Stimulated activated CD8-positive, alpha-beta memory T cell treated with anti-CD3 and anti-CD28 coated beads, Interleukin-2, amount 100 ng/mL, for 1 hour (primary cell): ENCODE measurements around the gene SRD5A1.

ENCODE experiments used
- DNase-seq, 2 donors: peaks; one replicate each; pipeline ENCODE4 v3.0.0-alpha.2; 2020; ENCODE audit warnings: low read depth in 2 of 2

Gene SRD5A1

GRCh38 chr5:6684075-6684474 is 50.8 kb downstream of the SRD5A1 start:
- no peak for DNase-seq

DNA sequence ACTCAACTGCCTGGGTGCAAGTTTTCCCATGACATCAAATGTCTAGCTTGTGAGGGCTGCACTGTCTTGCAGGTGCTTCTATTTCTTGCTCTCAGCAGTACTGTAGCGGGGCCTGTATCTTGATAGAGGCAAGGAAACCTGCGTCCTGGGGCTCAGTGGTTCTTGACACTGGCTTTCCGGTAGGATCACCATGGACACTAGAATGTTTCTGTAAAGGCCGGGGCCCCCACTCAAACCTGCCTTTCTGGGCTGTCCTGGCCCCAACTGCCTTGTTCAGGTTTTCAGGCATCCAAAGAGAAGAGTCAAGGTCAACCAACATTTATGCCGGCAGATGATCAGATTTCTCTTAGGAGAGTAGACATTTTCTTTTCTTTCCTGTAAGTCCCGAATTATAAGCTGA is 53.3 kb downstream of the SRD5A1 start:
- no peak for DNase-seq

- DNase-seq = no peak
These were observed 53.7 kb downstream of the SRD5A1 start for GRCh38 chr5:6686915-6687409.

- DNase-seq = no peak
These were observed 54.3 kb downstream of the SRD5A1 start for GRCh38 chr5:6687505-6687904.

DNA sequence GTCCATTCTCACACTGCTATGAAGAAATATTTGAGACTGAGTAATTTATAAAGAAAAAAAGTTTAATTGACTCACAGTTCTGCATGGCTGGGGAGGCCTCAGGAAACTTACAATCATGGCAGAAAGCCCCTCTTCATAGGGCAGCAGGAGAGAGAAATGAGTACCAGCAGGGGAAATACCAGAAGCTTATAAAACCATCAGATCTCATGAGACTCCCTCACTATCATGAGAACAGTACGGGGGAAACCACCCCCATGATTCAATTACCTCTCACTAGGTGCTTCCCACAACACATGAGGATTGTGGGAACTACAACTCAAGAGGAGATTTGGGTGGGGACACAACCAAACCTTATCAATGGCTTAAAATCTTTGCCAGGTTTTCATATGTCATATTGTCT is 59.7 kb downstream of the SRD5A1 start:
- no peak for DNase-seq

DNA sequence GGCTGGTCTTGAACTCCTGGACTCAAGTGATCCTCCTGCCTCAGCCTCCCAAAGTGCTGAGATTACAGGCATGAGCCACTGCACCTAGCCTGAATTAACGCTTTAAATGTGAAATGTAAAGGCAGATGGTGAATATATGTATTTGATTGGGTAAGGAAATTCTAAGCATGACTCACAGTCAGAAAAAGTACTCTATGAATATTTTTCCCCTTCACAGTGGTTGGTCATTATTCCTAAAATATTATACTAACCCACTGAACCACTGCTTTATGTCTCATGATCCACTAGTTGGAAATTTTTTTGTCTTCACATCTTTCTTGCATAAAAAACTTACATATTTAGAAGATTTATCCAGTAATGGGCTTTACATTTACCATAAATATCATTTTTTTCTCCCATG is 65.5 kb downstream of the SRD5A1 start:
- DNase-seq = no peak

- no peak for DNase-seq
These were observed 66.1 kb downstream of the SRD5A1 start for GRCh38 chr5:6699357-6699756.

GRCh38 chr5:6700074-6700684 is 66.9 kb downstream of the SRD5A1 start:
- DNase-seq = no peak

DNA sequence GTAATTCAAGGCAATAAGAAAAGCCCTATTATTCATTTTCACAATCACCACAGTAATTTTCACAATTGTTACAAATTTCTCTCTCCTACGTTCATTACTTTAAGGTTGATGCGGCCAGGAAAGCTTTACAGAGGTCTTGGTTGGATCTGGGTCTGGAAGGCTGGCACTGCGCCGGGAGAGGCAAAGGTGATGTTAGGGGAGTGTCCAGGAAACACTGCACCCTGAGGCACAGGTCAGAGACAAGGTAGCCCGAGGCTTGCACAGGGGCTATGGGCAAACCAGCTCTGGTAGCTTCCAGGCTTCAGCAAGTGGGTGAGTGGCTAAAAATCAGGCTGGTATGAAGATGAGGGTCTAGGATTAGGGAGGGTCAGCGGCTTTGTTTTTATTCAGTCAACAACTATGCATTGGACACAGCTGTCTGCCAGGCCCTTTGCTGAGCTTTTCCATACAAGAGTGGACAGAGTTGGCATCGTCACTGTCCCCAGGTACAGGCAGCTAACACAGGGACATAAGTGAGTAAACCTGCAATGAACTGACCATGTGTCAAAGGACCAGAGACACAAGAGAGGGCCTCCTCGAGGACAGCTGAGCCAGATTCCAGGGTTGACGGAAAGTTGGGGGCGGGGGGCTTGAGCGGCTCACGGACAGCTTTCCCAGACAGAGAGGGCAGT is 67.6 kb downstream of the SRD5A1 start:
- DNase-seq = no peak

DNA sequence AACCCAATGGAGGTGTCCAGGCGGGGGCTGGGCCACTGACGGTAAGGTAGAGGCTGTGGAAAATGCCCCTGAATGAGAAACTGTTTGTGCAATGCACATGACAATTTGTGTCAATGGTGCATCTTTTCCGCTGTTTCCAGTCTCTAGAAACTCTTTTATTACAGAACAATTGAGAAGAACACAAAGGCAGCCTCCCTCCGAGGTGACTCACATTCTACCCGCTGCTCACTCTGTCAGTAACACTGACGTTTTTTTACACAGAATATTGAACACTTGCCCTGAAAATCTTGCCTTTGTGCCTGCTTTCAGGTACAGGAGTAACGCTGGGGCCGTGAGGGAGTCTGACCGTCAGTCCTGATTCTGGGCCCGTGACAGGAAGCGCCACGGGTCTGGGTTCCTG is 68.3 kb downstream of the SRD5A1 start:
- DNase-seq = no peak

DNA sequence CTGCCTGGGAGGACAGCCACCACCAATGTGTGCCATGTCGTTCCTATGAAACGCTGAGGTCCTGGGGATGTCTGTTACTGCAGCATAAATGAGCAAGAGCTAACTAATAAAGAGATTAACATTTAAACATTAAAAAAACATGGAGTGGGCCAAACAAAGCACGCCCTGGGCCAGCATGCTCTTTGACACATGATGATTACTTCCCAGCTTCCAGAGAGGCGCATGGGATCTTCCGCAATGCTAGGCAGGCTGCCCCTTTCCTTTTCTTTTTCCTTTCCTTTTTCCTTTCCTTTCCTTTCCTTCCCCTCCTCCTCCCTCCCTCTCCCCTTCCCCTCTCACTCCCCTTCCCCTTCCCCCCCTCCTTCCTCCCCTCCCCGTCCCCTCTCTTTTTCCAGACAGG is 69.4 kb downstream of the SRD5A1 start:
- DNase-seq = no peak

GRCh38 chr5:6703806-6704205 is 70.6 kb downstream of the SRD5A1 start:
- DNase-seq = no peak

- no peak for DNase-seq
These were observed 71.2 kb downstream of the SRD5A1 start for GRCh38 chr5:6704361-6704851.

- DNase-seq = no peak
These were observed 71.8 kb downstream of the SRD5A1 start for GRCh38 chr5:6705088-6705487.

DNA sequence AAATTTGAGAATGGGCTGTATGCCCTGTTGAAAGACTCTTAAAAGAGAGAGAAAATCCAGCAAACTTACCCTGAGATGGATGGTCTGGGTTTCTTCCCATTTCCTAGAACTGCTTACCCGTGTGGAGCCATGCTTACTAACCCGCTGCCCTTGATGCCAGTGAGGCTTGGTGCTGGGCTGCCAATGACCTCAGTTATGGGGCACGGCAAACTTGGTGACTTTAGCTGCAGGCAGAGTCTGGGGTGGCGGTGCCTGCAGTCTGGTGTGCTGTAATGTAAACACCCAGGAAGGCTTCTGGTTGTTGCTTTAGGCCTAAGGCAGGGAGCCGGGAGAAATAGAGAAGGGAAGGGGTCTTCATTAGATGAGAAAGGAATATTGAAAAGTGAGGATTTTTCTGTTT is 72.7 kb downstream of the SRD5A1 start:
- DNase-seq = no peak

DNA sequence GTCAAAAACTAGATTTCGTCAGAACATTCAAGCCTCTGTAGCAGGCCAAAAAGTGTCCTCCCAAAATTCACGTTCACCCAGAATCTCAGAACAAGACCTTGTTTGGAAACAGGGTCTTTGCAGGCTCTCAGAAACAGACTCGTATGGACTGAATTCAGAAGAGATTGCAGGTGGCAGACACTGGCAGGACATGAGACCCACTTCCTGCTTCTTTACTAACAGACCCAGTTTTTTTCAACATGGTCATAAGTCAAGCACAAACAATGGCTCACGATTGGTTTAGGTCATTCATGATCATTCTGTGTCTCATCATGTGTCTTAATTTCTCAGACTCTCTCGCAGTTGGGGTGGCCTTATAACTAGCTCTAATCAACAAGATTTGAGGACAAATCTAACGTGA is 74.6 kb downstream of the SRD5A1 start:
- no peak for DNase-seq

GRCh38 chr5:6708814-6709213 is 75.6 kb downstream of the SRD5A1 start:
- DNase-seq = no peak

GRCh38 chr5:6710070-6710469 is 76.8 kb downstream of the SRD5A1 start:
- DNase-seq = no peak

DNA sequence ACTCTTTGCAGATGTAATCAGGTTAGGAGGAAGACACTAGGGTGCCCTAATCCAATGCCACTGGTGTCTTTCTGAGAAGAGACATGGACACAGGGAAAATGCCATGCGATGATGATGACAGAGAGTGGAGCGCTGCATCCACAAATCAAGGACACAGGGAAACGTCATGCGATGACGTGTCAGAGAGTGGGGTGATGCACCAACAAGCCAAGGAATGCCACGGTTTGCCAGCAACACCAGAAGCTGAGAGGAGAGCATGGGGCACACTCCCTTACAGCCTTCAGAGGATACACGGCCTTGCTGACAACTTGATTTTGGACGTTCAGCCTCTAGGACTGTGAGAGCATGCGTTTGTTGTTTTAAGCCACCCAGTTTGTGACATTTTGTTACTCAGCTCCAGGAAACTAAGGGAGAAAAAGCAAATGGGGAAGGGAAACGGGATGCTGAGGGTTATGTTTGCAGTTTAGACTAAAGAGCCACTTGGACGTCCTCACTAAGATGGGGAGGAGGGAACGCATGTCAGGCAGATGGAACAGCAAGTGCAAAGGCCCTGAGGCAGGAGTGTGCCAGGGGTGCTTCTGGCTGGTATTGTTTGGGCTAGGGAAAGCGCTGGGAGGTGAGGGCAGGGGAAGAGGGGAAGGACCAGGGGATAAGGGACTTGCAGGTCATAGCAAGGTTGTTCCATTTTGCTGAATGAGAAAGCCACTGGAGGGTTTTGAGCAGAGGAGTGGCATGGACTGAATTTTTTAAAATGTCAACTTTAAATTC is 77.5 kb downstream of the SRD5A1 start:
- no peak for DNase-seq

GRCh38 chr5:6711409-6712141 is 78.3 kb downstream of the SRD5A1 start:
- no peak for DNase-seq

DNA sequence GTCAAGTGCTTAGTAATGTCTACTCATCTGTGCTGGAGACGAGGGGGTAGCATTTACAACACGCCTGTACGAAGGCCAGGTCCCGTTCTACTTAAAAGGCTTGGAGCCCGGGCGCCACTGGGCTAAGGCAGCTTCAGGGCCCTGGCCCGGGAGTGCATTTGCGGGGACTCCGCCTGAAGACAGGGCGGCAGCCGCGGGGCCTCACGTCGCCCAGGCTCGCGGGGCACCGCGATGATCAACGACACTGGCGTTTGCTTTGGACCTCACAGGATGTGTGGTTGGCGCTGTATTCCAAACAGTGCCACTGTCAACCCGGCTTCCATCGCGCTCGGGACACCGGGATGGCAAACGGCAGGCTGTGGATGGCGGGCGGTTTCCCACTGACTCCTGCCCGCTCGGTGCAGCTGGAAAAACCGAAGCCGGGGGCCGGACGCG is 78.9 kb downstream of the SRD5A1 start:
- peak in 1 of 2 donors; percentile 16 for DNase-seq
